Loucy (cell line): ENCODE measurements around the gene ATP8B3.

Experiments used
- H2AFZ ChIP-seq: fragments of 200-600 bp; sonication (generic); 2 replicates; pipeline ENCODE4 v1.6.0; 2016; ENCODE audit warnings: antibody characterized with exemption, mild to moderate bottlenecking, low read length, moderate library complexity
- H3F3A ChIP-seq: fragments of 200-600 bp; 2 replicates; pipeline ENCODE4 v1.6.0; 2016; ENCODE audit warnings: antibody characterized with exemption, low read depth, mild to moderate bottlenecking
- H3K27me3 ChIP-seq: fragments of 200-600 bp; sonication (generic); 2 replicates; pipeline ENCODE4 v1.6.1; 2014; ENCODE audit warnings: low read length, mild to moderate bottlenecking; ENCODE audit not compliant: insufficient read depth, poor library complexity, severe bottlenecking
- H3K36me3 ChIP-seq: fragments of 200-600 bp; sonication (generic); 2 replicates; pipeline ENCODE4 v1.6.1; 2016; ENCODE audit warnings: low read length; ENCODE audit not compliant: insufficient read depth
- H3K4me1 ChIP-seq: fragments of 200-600 bp; sonication (generic); 2 replicates; pipeline ENCODE4 v1.5.1; 2014; ENCODE audit warnings: low read length, mild to moderate bottlenecking; ENCODE audit not compliant: insufficient read depth, poor library complexity, severe bottlenecking
- H3K4me2 ChIP-seq: fragments of 200-600 bp; sonication (generic); 2 replicates; pipeline ENCODE4 v1.6.0; 2014; ENCODE audit warnings: antibody characterized with exemption, low read length, low read depth, mild to moderate bottlenecking; ENCODE audit not compliant: poor library complexity, severe bottlenecking
- H3K4me3 ChIP-seq: fragments of 200-600 bp; sonication (generic); 2 replicates; pipeline ENCODE4 v1.5.1; 2014; ENCODE audit warnings: low read length, mild to moderate bottlenecking, mixed read lengths; ENCODE audit not compliant: poor library complexity, severe bottlenecking
- H3K79me2 ChIP-seq: fragments of 200-600 bp; sonication (generic); 2 replicates; pipeline ENCODE4 v1.6.1; 2014; ENCODE audit warnings: low read length; ENCODE audit not compliant: insufficient read depth
- H3K9ac ChIP-seq: fragments of 200-600 bp; sonication (generic); 2 replicates; pipeline ENCODE4 v1.6.0; 2014; ENCODE audit warnings: mild to moderate bottlenecking, low read depth, low read length, moderate library complexity; ENCODE audit not compliant: poor library complexity, severe bottlenecking
- H3K9me2 ChIP-seq: fragments of 200-600 bp; sonication (generic); replicated peaks from 2 replicates; pipeline ENCODE4 v1.6.1; 2016; ENCODE audit warnings: low read depth, low read length, mixed read lengths
- H3K9me3 ChIP-seq: fragments of 200-600 bp; sonication (generic); 2 replicates; pipeline ENCODE4 v1.6.1; 2014; ENCODE audit warnings: mild to moderate bottlenecking, antibody characterized with exemption, low read length, low read depth; ENCODE audit not compliant: insufficient read depth
- H4K20me1 ChIP-seq: fragments of 200-600 bp; sonication (generic); 2 replicates; pipeline ENCODE4 v1.6.0; 2014; ENCODE audit warnings: antibody characterized with exemption, low read length, mild to moderate bottlenecking; ENCODE audit not compliant: insufficient read depth, poor library complexity, severe bottlenecking
- EZH2phosphoT487 ChIP-seq: fragments of 200-600 bp; IDR thresholded peaks from 2 replicates; pipeline ENCODE4 v1.6.1; 2018; ENCODE audit warnings: antibody characterized with exemption, mild to moderate bottlenecking, moderate library complexity, borderline replicate concordance
- TF ChIP-seq, protein P1 (sequence below): fragments of 200-600 bp; sonication (generic); conservative IDR thresholded peaks from 2 replicates; pipeline ENCODE4 v1.5.1; 2014; ENCODE audit warnings: mild to moderate bottlenecking, antibody characterized with exemption, low read length

ATP8B3 gene

DNA sequence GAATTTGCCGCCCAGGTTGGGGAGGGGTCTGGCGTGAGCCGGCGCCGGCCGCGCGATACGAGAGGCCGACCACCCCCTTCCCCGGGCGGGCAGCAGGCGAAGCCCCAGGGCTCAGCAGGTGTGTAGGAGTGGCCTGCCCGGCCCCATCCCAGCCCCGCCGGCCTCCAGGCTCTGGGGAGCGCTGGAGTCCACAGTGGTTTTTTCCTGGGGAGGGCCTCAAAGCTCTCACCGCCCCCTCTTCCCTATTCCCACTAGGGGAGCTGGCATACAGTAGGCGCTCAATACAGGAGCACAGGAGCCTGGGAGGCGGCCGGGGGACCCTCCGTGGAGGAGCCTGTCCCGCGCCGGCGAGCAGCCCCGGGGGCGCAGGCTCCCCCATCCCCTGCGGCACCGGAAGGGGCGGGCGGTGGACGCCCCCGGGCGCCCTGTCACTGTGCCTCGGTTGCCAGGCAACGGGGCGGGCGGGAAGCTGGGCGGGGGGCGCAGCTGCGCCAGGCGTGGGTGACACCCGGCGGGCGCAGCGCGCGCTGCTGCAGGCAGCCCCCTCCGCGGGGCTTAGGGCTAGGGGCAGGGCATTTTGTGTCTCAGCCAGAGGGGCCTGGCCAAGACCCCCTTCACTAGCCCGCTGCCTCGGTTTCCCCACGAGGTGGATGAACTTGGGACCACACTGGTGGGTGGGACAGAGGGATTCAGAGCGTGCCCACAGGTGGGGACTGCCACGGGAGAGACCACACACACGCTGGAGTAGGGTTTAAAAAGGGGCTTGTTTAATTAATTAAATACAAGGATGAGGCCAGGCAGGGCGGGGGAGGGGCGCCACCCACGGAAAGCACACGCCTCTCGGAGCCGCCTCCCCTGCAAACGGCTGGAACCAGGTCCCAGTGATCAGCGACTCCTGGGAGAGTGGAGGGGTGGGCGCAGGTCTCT is 39.8 kb upstream of the ATP8B3 start:
- Histone ChIP-seq H3K27me3 (peaks cover 4% of the 10 kb centered on the region), H3K9me2 (no peaks in the 10 kb centered on the region), H3F3A (no peaks in the 10 kb centered on the region), H3K4me2 (no peak overlapping the region), H3K4me3 (no peak overlapping the region), H3K36me3 (no peaks in the 10 kb centered on the region), H3K9me3 (no peaks in the 10 kb centered on the region), H3K9ac (no peak overlapping the region), H3K79me2 (peaks cover 49% of the 10 kb centered on the region), H2AFZ (no peak overlapping the region), H4K20me1 (peaks cover 30% of the 10 kb centered on the region), H3K4me1 (peaks cover 30% of the 10 kb centered on the region)
- TF ChIP-seq, protein P1, sequence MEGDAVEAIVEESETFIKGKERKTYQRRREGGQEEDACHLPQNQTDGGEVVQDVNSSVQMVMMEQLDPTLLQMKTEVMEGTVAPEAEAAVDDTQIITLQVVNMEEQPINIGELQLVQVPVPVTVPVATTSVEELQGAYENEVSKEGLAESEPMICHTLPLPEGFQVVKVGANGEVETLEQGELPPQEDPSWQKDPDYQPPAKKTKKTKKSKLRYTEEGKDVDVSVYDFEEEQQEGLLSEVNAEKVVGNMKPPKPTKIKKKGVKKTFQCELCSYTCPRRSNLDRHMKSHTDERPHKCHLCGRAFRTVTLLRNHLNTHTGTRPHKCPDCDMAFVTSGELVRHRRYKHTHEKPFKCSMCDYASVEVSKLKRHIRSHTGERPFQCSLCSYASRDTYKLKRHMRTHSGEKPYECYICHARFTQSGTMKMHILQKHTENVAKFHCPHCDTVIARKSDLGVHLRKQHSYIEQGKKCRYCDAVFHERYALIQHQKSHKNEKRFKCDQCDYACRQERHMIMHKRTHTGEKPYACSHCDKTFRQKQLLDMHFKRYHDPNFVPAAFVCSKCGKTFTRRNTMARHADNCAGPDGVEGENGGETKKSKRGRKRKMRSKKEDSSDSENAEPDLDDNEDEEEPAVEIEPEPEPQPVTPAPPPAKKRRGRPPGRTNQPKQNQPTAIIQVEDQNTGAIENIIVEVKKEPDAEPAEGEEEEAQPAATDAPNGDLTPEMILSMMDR = no peak
- no peak for TF ChIP-seq EZH2phosphoT487

DNA sequence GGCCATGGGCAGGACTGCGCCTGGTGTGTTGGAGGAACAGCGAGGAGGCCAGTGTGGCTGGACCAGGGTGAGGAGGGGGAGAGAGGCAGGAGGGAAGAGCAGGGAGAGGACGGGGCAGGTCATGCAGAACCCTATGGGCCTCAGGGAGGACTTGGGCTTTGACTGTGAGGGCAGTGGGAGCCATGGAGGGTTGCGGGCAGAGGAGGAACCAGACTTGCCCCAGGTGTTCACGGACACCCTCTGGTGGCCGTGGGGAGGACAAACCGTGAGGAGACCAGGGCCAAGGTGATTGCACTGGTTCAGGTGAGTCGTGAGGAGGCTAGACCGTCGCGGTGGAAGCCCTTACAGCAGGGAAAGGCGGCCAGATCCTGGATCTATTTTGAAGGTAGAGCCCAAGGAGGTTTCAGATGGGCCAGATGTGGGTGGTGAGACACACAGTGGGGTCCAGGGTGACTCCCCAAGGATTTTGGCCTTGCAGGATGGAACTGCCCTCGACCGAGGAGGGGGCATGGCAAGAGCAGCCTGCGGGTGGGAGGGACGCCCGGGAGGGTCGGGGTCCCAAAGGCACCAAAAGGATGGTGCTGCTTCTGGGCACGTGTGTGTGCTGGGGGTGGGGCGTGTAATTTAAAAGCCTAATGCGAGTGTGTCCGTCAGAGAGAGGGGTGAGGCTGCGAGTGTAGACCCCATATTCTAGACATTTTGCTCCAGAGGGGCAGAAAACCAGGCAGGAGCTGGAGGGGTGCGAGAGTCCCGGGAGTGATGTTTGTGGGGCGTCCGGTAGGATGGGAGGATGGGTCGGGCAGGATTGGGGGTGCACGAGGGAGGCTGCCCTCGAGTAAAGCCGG is 39.0 kb upstream of the ATP8B3 start:
- H3K9me2 ChIP-seq = no peaks in the 10 kb centered on the region
- H3K9ac ChIP-seq = no peak overlapping the region
- H3K4me3 ChIP-seq = no peak overlapping the region
- no peaks in the 10 kb centered on the region for H3F3A ChIP-seq
- H4K20me1 ChIP-seq = peaks cover 39% of the 10 kb centered on the region
- H3K36me3 ChIP-seq = no peaks in the 10 kb centered on the region
- TF ChIP-seq, protein P1 = peak; percentile 20; the same call in 1 of the 2 replicates
- TF ChIP-seq EZH2phosphoT487 = no peak
- H3K27me3 ChIP-seq = peaks cover 4% of the 10 kb centered on the region
- H2AFZ ChIP-seq = no peak overlapping the region
- H3K79me2 ChIP-seq = peaks cover 51% of the 10 kb centered on the region
- no peaks in the 10 kb centered on the region for H3K9me3 ChIP-seq
- H3K4me1 ChIP-seq = peaks cover 38% of the 10 kb centered on the region
- no peak overlapping the region for H3K4me2 ChIP-seq

DNA sequence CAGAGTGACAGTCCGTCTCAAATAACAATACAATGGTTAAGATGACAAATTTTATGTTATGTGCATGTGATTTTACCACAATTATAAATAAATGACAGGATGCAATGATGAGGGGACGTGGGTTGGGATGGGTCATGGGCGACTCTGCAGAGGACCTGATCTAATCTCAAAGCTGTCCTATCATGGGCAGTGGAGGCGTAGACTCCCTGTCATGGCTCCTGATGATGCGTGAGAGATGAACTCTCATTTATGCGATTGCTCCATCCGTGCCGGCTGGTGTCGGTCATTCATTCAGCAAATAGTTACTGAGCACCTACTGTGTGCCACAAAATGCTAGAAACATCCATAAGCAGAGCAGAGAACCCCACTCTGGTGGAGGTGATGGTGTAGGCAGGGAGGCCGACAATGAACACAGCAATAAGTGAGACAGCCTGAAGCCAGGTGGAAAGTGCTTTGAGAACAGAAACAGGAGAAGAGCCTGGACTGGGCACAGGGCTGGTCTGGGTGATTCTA is 37.9 kb upstream of the ATP8B3 start:
- TF ChIP-seq, protein P1 = no peak
- TF ChIP-seq EZH2phosphoT487 = no peak
- Histone ChIP-seq H4K20me1 (peaks cover 37% of the 10 kb centered on the region), H3K4me3 (no peak overlapping the region), H2AFZ (no peak overlapping the region), H3K4me1 (peaks cover 34% of the 10 kb centered on the region), H3K27me3 (peaks cover 4% of the 10 kb centered on the region), H3K36me3 (no peaks in the 10 kb centered on the region), H3K9me3 (no peaks in the 10 kb centered on the region), H3K4me2 (no peak overlapping the region), H3K79me2 (peaks cover 53% of the 10 kb centered on the region), H3K9me2 (no peaks in the 10 kb centered on the region), H3F3A (no peaks in the 10 kb centered on the region), H3K9ac (no peak overlapping the region)
